Measurements from ENCODE around the gene LYZL1. TPM values are rescaled to one million over a fixed set of nuclear protein-coding genes. Genes with fewer than 3 reads are reported as not detected.

LYZL1 gene
- polyA plus RNA-seq, 1 of the 3 experiments (the other 2 are of a cell fraction), result not detected

DNA sequence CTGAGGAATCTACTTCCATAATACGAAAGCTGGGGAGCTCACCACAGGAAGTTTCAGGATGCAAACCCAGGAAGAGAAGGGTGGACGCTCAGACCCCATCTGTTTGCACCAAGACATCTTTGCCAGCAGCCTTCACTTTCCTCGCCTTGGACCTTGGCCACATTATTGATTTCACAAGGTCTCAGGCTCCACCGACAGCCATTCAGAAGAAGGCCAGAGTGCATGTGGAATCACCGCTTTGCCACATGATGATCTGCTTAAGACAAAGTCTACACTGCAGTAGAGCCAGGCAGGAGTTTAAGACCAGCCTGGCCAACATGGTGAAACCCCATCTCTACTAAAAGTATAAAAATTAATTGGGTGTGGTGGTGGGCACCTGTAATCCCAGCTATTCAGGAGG is 60.0 kb downstream of the LYZL1 start:
- Histone ChIP-seq H3K79me2 (ENCODE audit: insufficient read depth) (no peaks in the 10 kb centered on the region), H3K4me2 (no peak overlapping the region), H3K9me2 (no peaks in the 10 kb centered on the region), H3K4me1 (ENCODE audit: control insufficient read depth in 1 of 2, insufficient read depth in 2 of 2, low read depth in 1 of 2, low read length in 1 of 2) (no peaks in the 10 kb centered on the region; a peak in 1 of 4 replicates), H3K9ac (no peak overlapping the region), H3K27me3 (ENCODE audit: insufficient read depth) (peaks cover 17% of the 10 kb centered on the region; the same call in 1 of the 2 replicates), H3K4me3 (ENCODE audit: low read depth in 2 of 2, low read length in 1 of 2) (no peak overlapping the region), H2AFZ (ENCODE audit: low read depth) (no peak overlapping the region), H4K20me1 (ENCODE audit: insufficient read depth) (no peaks in the 10 kb centered on the region), H3K27ac (ENCODE audit: low read depth in 2 of 2, low read length in 1 of 2) (no peak overlapping the region), H3F3A (replicated peaks; ENCODE audit: insufficient read depth) (no peaks in the 10 kb centered on the region), H3K9me3 (no peaks in the 10 kb centered on the region), H3K36me3 (replicated peaks in 1 of 2; ENCODE audit: control insufficient read depth in 1 of 2, insufficient read depth in 2 of 2, low read length in 1 of 2) (no peaks in the 10 kb centered on the region)
- CTCF ChIA-PET, result interaction anchor here (0.6 kb wide), 1 partner anchor 90 kb away, joined by 3 read pairs; no protein-coding TSS in a partner anchor
- 34% methylated on average over 4 of the region's 5 CpGs for WGBS (ENCODE audit: low lambda C conversion rate)
- DNase-seq, result no peak
- TF ChIP-seq SIN3A (IDR thresholded peaks at IDR 0.05; ENCODE audit: borderline replicate concordance, low read depth, low read length), result no peak
- POLR2A ChIA-PET, result no interaction called here

GRCh38 chr10:29353305-29353704 is 64.4 kb downstream of the LYZL1 start:
- H3K9me3 ChIP-seq, result no peaks in the 10 kb centered on the region
- H4K20me1 ChIP-seq (ENCODE audit: insufficient read depth), result no peaks in the 10 kb centered on the region
- H2AFZ ChIP-seq (ENCODE audit: low read depth), result no peak overlapping the region
- no peaks in the 10 kb centered on the region for H3K9me2 ChIP-seq
- H3K79me2 ChIP-seq (ENCODE audit: insufficient read depth), result no peaks in the 10 kb centered on the region
- peaks cover 9% of the 10 kb centered on the region; the same call in 1 of the 2 replicates for H3K27me3 ChIP-seq (ENCODE audit: insufficient read depth)
- no peak for DNase-seq
- no peak overlapping the region for H3K4me3 ChIP-seq (ENCODE audit: low read depth in 2 of 2, low read length in 1 of 2)
- H3K36me3 ChIP-seq (replicated peaks in 1 of 2; ENCODE audit: control insufficient read depth in 1 of 2, insufficient read depth in 2 of 2, low read length in 1 of 2), result no peaks in the 10 kb centered on the region
- H3K27ac ChIP-seq (ENCODE audit: low read depth in 2 of 2, low read length in 1 of 2), result no peak overlapping the region
- H3K4me2 ChIP-seq, result no peak overlapping the region
- no peak overlapping the region for H3K9ac ChIP-seq
- TF ChIP-seq NRF1 (IDR thresholded peaks at IDR 0.05; ENCODE audit: low read depth, low read length) (no peak), TAF1 (IDR thresholded peaks at IDR 0.05; ENCODE audit: borderline replicate concordance, low read depth, low read length) (no peak), MXI1 (IDR thresholded peaks at IDR 0.05; ENCODE audit: low read depth, low read length) (no peak), REST (IDR thresholded peaks at IDR 0.05; ENCODE audit: low read depth, low read length) (no peak), SMC3 (IDR thresholded peaks at IDR 0.05; ENCODE audit: low read depth, low read length) (no peak), EP300 (IDR thresholded peaks at IDR 0.05; ENCODE audit: borderline replicate concordance in 1 of 2, low read depth in 1 of 2, low read length in 1 of 2) (no peak), FOXM1 (IDR thresholded peaks at IDR 0.05; ENCODE audit: low read depth) (no peak), RXRA (IDR thresholded peaks at IDR 0.05; ENCODE audit: borderline replicate concordance, low read depth) (no peak), POLR2AphosphoS5 (IDR thresholded peaks at IDR 0.05; ENCODE audit: low read depth, low read length) (no peak)
- TF ChIP-seq, protein P1, sequence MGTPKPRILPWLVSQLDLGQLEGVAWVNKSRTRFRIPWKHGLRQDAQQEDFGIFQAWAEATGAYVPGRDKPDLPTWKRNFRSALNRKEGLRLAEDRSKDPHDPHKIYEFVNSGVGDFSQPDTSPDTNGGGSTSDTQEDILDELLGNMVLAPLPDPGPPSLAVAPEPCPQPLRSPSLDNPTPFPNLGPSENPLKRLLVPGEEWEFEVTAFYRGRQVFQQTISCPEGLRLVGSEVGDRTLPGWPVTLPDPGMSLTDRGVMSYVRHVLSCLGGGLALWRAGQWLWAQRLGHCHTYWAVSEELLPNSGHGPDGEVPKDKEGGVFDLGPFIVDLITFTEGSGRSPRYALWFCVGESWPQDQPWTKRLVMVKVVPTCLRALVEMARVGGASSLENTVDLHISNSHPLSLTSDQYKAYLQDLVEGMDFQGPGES (IDR thresholded peaks at IDR 0.05; ENCODE audit: low read depth, low read length), result no peak
- TF ChIP-seq, protein P2, sequence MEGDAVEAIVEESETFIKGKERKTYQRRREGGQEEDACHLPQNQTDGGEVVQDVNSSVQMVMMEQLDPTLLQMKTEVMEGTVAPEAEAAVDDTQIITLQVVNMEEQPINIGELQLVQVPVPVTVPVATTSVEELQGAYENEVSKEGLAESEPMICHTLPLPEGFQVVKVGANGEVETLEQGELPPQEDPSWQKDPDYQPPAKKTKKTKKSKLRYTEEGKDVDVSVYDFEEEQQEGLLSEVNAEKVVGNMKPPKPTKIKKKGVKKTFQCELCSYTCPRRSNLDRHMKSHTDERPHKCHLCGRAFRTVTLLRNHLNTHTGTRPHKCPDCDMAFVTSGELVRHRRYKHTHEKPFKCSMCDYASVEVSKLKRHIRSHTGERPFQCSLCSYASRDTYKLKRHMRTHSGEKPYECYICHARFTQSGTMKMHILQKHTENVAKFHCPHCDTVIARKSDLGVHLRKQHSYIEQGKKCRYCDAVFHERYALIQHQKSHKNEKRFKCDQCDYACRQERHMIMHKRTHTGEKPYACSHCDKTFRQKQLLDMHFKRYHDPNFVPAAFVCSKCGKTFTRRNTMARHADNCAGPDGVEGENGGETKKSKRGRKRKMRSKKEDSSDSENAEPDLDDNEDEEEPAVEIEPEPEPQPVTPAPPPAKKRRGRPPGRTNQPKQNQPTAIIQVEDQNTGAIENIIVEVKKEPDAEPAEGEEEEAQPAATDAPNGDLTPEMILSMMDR (IDR thresholded peaks at IDR 0.05), result no peak
- TF ChIP-seq, protein P3, sequence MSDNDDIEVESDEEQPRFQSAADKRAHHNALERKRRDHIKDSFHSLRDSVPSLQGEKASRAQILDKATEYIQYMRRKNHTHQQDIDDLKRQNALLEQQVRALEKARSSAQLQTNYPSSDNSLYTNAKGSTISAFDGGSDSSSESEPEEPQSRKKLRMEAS (IDR thresholded peaks at IDR 0.05; ENCODE audit: low read depth), result no peak
- ChIA-PET POLR2A (no interaction called here), CTCF (no interaction called here)
- H3F3A ChIP-seq (replicated peaks; ENCODE audit: insufficient read depth), result no peaks in the 10 kb centered on the region
- WGBS (ENCODE audit: low lambda C conversion rate), result 36% methylated on average over 3 of the region's 3 CpGs
- H3K4me1 ChIP-seq (ENCODE audit: control insufficient read depth in 1 of 2, insufficient read depth in 2 of 2, low read depth in 1 of 2, low read length in 1 of 2), result no peaks in the 10 kb centered on the region; a peak in 1 of 4 replicates

Data from SK-N-SH (cell line).